OCI-LY7 (cell line): ENCODE measurements around the gene CST7.
"Not testable (repeated sequence)": the region's sequence is repeated elsewhere in the genome, so short reads cannot be mapped to it uniquely, and the experiment has no call there.

Experiments
- CTCF ChIP-seq: fragments of 200-600 bp; sonication (generic); conservative IDR thresholded peaks from 2 replicates; pipeline ENCODE4 v1.5.1; 2014; ENCODE audit warnings: mild to moderate bottlenecking, antibody characterized with exemption, low read length, moderate library complexity, mixed read lengths
- EZH2phosphoT487 ChIP-seq: fragments of 200-600 bp; sonication (generic); IDR thresholded peaks from 2 replicates; pipeline ENCODE4 v1.6.1; 2018; ENCODE audit warnings: low read depth, borderline replicate concordance, mild to moderate bottlenecking, mixed run types, antibody characterized with exemption, low read length, moderate library complexity, mixed read lengths

GRCh38 chr20:24948396-24948938 lies 602 bp upstream of the CST7 start:
- not testable (repeated sequence) for TF ChIP-seq CTCF, EZH2phosphoT487
